Spinal cord (tissue), 10 donors: ENCODE data around the gene UGT1A6. TPM values are rescaled to one million over a fixed set of nuclear protein-coding genes. Genes with fewer than 3 reads are reported as not detected.

ENCODE experiments used
- DNase-seq, 6 donors: peaks; one replicate each; pipeline versions ENCODE4 v3.0.0 to v3.0.0-alpha.2; 2013 to 2015; ENCODE audit warnings: low spot score in 6 of 6, low read depth in 4 of 6
- H3K27ac ChIP-seq: one replicate; pipeline ENCODE4 v1.5.1; 2013; ENCODE audit warnings: low read depth, low read length, control low read depth
- H3K27me3 ChIP-seq: one replicate; pipeline ENCODE4 v1.6.1; 2013; ENCODE audit warnings: low read length; ENCODE audit not compliant: control insufficient read depth, insufficient read depth
- H3K36me3 ChIP-seq: one replicate; pipeline ENCODE4 v1.6.1; 2013; ENCODE audit warnings: low read length; ENCODE audit not compliant: control insufficient read depth, insufficient read depth
- H3K4me1 ChIP-seq: one replicate; pipeline ENCODE4 v1.6.1; 2013; ENCODE audit warnings: low read length; ENCODE audit not compliant: control insufficient read depth, insufficient read depth
- H3K4me3 ChIP-seq: one replicate; pipeline ENCODE4 v1.5.1; 2013; ENCODE audit warnings: low read depth, low read length, control low read depth
- H3K9me3 ChIP-seq: one replicate; pipeline ENCODE4 v1.6.1; 2013; ENCODE audit warnings: low read length; ENCODE audit not compliant: control insufficient read depth, insufficient read depth
- WGBS: methylation state at CpG from one replicate; pipeline ENCODE4 v1.1.5; 2013; ENCODE audit warnings: missing lambda C conversion rate; ENCODE audit not compliant: insufficient coverage; 5-methylcytosine and 5-hydroxymethylcytosine counted together
- polyA plus RNA-seq, 2 donors: library from polyadenylated mRNA; unstranded; fragments of 120-200 nt; gene quantifications; one replicate each; pipeline ENCODE4 v1.2.1, GENCODE V29; 2013; ENCODE audit not compliant: insufficient read length in 2 of 2
- total RNA-seq, 2 donors: library from RNA; depleted of rRNA in 1 of 2; stranded (reverse); fragments of 120-200 nt in 1 of 2; fragments of >200 nt in 1 of 2; gene quantifications; one replicate each; pipeline versions ENCODE4 v1.2.3 to v1.2.4, GENCODE V29; 2013 to 2014
- donor health status: healthy.

The UGT1A6 gene
- total and polyA plus RNA-seq, 4 donors, result 0.20 TPM; not detected in 3

- H3K9me3 ChIP-seq, result no peaks in the 10 kb centered on the region
- no peak overlapping the region for H3K4me3 ChIP-seq
- H3K27ac ChIP-seq, result no peak overlapping the region
- H3K4me1 ChIP-seq, result peaks cover 5% of the 10 kb centered on the region
- no peaks in the 10 kb centered on the region for H3K27me3 ChIP-seq
- 90% methylated on average over 16 of the region's 18 CpGs for WGBS
- no peaks in the 10 kb centered on the region for H3K36me3 ChIP-seq
- DNase-seq, result no peak
Measured at GRCh38 chr2:233819884-233820773, 127.4 kb downstream of the UGT1A6 start.

- WGBS, result 61% methylated on average over 3 of the region's 6 CpGs
Measured at GRCh38 chr2:233820774-233821105, 128.1 kb downstream of the UGT1A6 start.

DNA sequence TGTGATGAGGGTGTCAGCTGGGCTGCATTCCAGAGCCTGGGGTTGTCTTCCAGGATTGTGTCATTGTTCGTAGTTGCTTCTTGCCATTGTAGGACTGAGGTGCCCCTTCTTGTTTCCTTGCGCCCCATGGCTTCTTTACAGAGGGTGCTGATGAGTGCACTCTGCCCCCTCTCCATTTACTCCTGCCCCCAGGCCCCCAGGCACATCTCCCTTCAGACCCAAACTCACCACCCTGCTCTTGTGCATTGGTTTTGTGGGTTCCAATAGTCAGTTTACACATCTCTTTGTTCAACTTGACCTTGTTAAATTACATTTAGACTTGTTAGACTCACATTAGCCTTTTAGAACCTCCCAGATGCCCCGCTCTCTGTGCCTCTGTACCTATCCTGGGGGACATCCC is 128.5 kb downstream of the UGT1A6 start:
- H3K4me1 ChIP-seq, result peaks cover 5% of the 10 kb centered on the region
- H3K9me3 ChIP-seq, result no peaks in the 10 kb centered on the region
- H3K4me3 ChIP-seq, result no peak overlapping the region
- 100% methylated on average over 1 of the region's 3 CpGs for WGBS
- H3K27me3 ChIP-seq, result no peaks in the 10 kb centered on the region
- no peak overlapping the region for H3K27ac ChIP-seq
- H3K36me3 ChIP-seq, result no peaks in the 10 kb centered on the region
- no peak for DNase-seq

More at GRCh38 chr2:233820774-233821105, 128.1 kb downstream of the UGT1A6 start:
- no peak overlapping the region for H3K4me3 ChIP-seq
- no peak for DNase-seq
- H3K9me3 ChIP-seq, result no peaks in the 10 kb centered on the region
- H3K27me3 ChIP-seq, result no peaks in the 10 kb centered on the region
- H3K4me1 ChIP-seq, result peaks cover 5% of the 10 kb centered on the region
- H3K27ac ChIP-seq, result no peak overlapping the region
- no peaks in the 10 kb centered on the region for H3K36me3 ChIP-seq

GRCh38 chr2:233821709-233822100 is 129.0 kb downstream of the UGT1A6 start:
- Histone ChIP-seq H3K27ac (no peak overlapping the region), H3K9me3 (peaks cover 3% of the 10 kb centered on the region), H3K36me3 (no peaks in the 10 kb centered on the region), H3K4me3 (no peak overlapping the region), H3K4me1 (peaks cover 1% of the 10 kb centered on the region), H3K27me3 (no peaks in the 10 kb centered on the region)
- WGBS, result 92% methylated on average over 8 of the region's 8 CpGs
- no peak for DNase-seq

DNA sequence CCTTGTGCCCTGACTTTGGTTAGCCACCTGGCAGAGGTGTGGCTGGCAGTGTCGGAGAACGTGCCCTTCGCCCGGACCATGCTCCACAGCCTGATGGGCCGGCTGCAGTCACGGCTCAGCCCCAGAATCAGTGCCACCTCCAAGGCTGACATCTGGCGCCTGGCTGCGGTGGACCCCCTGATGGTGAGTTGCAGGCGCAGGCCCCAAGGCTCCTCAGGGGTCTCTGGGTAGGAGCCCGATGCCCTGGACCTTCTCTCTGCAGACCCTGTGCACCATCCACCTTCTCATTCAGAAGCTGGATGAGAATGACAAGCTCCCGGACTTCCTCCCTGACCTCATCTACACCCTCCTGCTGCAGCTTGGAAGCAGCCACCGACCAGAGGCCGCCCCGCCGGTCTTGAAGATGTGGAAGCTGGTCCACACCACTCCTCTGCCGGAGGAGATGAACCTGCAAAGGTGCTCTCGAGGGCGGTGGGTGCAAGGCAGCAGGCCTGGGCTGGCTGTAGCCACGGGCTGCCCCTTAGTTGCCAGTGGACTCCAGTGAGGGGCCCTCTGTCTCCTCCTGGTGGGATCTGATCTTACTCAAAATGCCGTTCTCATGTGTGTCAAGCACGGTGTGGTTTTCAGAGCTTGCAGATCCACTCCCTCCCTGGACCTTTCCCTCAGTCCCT is 129.5 kb downstream of the UGT1A6 start:
- WGBS, result 94% methylated on average over 21 of the region's 21 CpGs
- no peak overlapping the region for H3K4me3 ChIP-seq
- no peak overlapping the region for H3K27ac ChIP-seq
- no peaks in the 10 kb centered on the region for H3K27me3 ChIP-seq
- H3K4me1 ChIP-seq, result no peaks in the 10 kb centered on the region
- no peak for DNase-seq
- H3K9me3 ChIP-seq, result peaks cover 3% of the 10 kb centered on the region
- H3K36me3 ChIP-seq, result no peaks in the 10 kb centered on the region

Other genes with a start within 250 kb of the UGT1A6 start
- gene USP40, start 126.1 kb upstream of the UGT1A6 start, total RNA-seq, result 10 to 100 TPM; 29.6 to 40.2 TPM
- 10 to 100 TPM; 29.4 to 34.7 TPM for gene USP40, start 126.1 kb upstream of the UGT1A6 start, polyA plus RNA-seq
- gene UGT1A8, start 75.3 kb upstream of the UGT1A6 start, total RNA-seq, result not detected
- not detected for gene UGT1A8, start 75.3 kb upstream of the UGT1A6 start, polyA plus RNA-seq
- not detected for gene UGT1A10, start 56.4 kb upstream of the UGT1A6 start, total RNA-seq
- gene UGT1A10, start 56.4 kb upstream of the UGT1A6 start, polyA plus RNA-seq, result not detected
- not detected for gene UGT1A9, start 21.0 kb upstream of the UGT1A6 start, total RNA-seq
- under 1 TPM in 1 of 2 donors, not detected in 1; 0.16 TPM for gene UGT1A9, start 21.0 kb upstream of the UGT1A6 start, polyA plus RNA-seq
- not detected for gene UGT1A7, start 11.0 kb upstream of the UGT1A6 start, total RNA-seq
- not detected for gene UGT1A7, start 11.0 kb upstream of the UGT1A6 start, polyA plus RNA-seq
- gene UGT1A5, start 20.0 kb downstream of the UGT1A6 start, total RNA-seq, result not detected
- gene UGT1A5, start 20.0 kb downstream of the UGT1A6 start, polyA plus RNA-seq, result not detected
- gene UGT1A4, start 25.8 kb downstream of the UGT1A6 start, total RNA-seq, result not detected
- not detected for gene UGT1A4, start 25.8 kb downstream of the UGT1A6 start, polyA plus RNA-seq
- not detected for gene UGT1A3, start 36.2 kb downstream of the UGT1A6 start, total RNA-seq
- not detected for gene UGT1A3, start 36.2 kb downstream of the UGT1A6 start, polyA plus RNA-seq
- gene UGT1A1, start 67.4 kb downstream of the UGT1A6 start, total RNA-seq, result not detected
- under 1 TPM in 1 of 2 donors, not detected in 1; 0.05 TPM for gene UGT1A1, start 67.4 kb downstream of the UGT1A6 start, polyA plus RNA-seq
- under 1 TPM in 1 of 2 donors, not detected in 1; under 0.01 TPM for gene MROH2A, start 85.4 kb downstream of the UGT1A6 start, total RNA-seq
- under 1 TPM in 1 of 2 donors, not detected in 1; 0.12 TPM for gene MROH2A, start 85.4 kb downstream of the UGT1A6 start, polyA plus RNA-seq
- gene HJURP, start 161.6 kb downstream of the UGT1A6 start, total RNA-seq, result 1 to 10 TPM; 4.9 to 8.3 TPM
- 10 to 100 TPM; 11.0 to 11.4 TPM for gene HJURP, start 161.6 kb downstream of the UGT1A6 start, polyA plus RNA-seq
- gene TRPM8, start 224.5 kb downstream of the UGT1A6 start, total RNA-seq, result 1 to 10 TPM in 1 of 2 donors, under 1 TPM in 1; 0.22 to 1.9 TPM
- 1 to 10 TPM; 1.1 TPM for gene TRPM8, start 224.5 kb downstream of the UGT1A6 start, polyA plus RNA-seq